HUES48 (cell line): ENCODE measurements around the gene SLC25A15.

ENCODE experiments used
- H3K27ac ChIP-seq: one replicate; pipeline ENCODE4 v1.7.0; 2013; ENCODE audit warnings: low read depth, low read length, inconsistent platforms
- H3K27me3 ChIP-seq: 2 replicates; pipeline ENCODE4 v1.6.1; 2013; ENCODE audit warnings: mild to moderate bottlenecking, low read length; ENCODE audit not compliant: control insufficient read depth, insufficient read depth
- H3K36me3 ChIP-seq: 2 replicates; pipeline ENCODE4 v1.6.1; 2013; ENCODE audit warnings: low read length; ENCODE audit not compliant: control insufficient read depth, insufficient read depth
- H3K4me1 ChIP-seq: 2 replicates; pipeline ENCODE4 v1.6.1; 2013; ENCODE audit warnings: mild to moderate bottlenecking, low read length; ENCODE audit not compliant: control insufficient read depth, insufficient read depth
- H3K4me3 ChIP-seq: 2 replicates; pipeline ENCODE4 v1.5.1; 2013; ENCODE audit warnings: mild to moderate bottlenecking, low read depth, low read length
- H3K9ac ChIP-seq: 2 replicates; pipeline ENCODE4 v1.6.1; 2013; ENCODE audit warnings: mild to moderate bottlenecking, low read depth, low read length, moderate library complexity
- H3K9me3 ChIP-seq: 2 replicates; pipeline ENCODE4 v1.6.1; 2013; ENCODE audit warnings: low read length; ENCODE audit not compliant: control insufficient read depth, insufficient read depth

SLC25A15 gene

DNA sequence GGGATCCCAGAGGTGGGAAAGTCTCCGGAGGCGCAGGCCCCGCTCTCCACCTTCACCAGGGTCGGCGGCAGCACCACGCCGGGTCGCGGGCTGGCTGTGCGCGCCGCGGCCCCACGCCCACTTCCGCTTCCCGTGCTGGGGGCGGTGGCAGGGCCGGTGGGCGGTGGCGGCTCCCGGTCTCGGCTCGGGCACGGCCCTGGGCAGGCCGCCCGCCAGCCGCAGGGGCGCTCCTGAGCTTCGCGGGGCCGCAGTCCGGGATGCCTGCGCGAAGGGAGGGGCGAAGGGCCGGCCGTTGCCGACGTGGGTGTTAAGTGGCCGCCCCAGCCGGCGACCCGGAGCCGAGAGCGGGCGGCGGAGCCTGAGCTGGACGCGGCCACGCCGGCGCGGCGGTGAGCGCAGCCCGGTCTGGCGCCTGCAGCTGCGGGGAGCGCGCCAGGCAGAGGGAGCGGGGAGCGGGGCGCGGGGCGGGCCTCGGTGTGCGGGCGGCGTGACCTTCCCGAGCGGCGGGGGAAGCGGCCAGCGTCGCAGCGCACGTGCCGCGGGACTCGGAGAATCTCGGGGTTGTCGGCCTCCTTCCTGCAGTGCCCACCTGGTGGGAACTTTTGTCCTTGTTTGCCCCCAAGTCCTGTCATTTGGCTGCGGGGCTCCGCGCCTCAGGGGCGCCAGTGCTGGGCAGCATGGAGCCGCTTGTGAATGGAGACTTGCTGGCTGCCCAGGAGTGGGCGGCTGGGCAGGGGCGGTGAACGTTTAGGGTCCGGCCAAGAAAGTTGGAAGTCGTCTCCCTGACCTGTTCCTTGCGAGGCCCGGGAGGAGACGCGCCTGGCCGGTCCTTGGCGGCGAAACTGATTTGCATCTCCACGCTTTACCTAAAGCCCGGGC lies at the start of gene SLC25A15:
Gene SLC25A15 (plus strand): TSS at position 337 of the 879 bp plus-strand sequence. CDS start 3,616 bp downstream, outside the sequence.
- H3K4me3 ChIP-seq = peak within 1 kb of the TSS; percentile 77
- H3K27ac ChIP-seq = peak within 1 kb of the TSS; percentile 87
- peaks cover 5% of the 10 kb centered on the region for H3K4me1 ChIP-seq
- no peaks in the 10 kb centered on the region for H3K27me3 ChIP-seq
- H3K9me3 ChIP-seq = no peaks in the 10 kb centered on the region
- H3K9ac ChIP-seq = peak within 1 kb of the TSS; percentile 90
- peaks cover 9% of the 10 kb centered on the region; the same call in 1 of the 2 replicates for H3K36me3 ChIP-seq

- Histone ChIP-seq H3K9ac (no peak overlapping the region), H3K4me1 (peaks cover 7% of the 10 kb centered on the region; the same call in 1 of the 2 replicates), H3K9me3 (no peaks in the 10 kb centered on the region), H3K27ac (no peak overlapping the region), H3K4me3 (no peak overlapping the region), H3K27me3 (no peaks in the 10 kb centered on the region), H3K36me3 (peaks cover 53% of the 10 kb centered on the region)
These were observed 40.1 kb upstream of the SLC25A15 start for GRCh38 chr13:40749327-40749726.

GRCh38 chr13:40755082-40755700 lies 34.2 kb upstream of the SLC25A15 start:
- Histone ChIP-seq H3K9ac (no peak overlapping the region), H3K9me3 (no peaks in the 10 kb centered on the region)

DNA sequence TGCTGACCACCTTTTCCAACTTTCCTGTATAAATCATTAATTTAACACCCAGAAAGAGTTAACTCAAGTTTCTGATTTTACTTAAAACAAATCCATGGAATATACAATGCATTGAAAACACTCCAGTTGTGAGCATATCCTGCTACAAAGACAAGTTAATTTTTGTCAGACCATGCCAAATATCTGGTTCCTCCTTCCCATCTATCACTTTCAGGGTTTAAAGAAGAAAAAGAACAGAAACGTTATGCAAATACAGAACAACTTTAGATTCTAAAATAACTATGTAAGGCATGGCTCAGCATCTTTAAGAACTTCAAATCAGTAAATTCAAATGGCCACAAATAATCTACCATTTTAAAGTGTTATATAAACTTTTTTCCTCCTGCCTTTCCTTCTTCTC lies 33.4 kb upstream of the SLC25A15 start:
- Histone ChIP-seq H3K36me3 (peaks cover 70% of the 10 kb centered on the region), H3K4me3 (no peak overlapping the region), H3K27me3 (no peaks in the 10 kb centered on the region)

More at GRCh38 chr13:40755082-40755700, 34.2 kb upstream of the SLC25A15 start:
- Histone ChIP-seq H3K27me3 (no peaks in the 10 kb centered on the region), H3K4me3 (no peak overlapping the region), H3K27ac (no peak overlapping the region), H3K36me3 (peaks cover 72% of the 10 kb centered on the region), H3K4me1 (no peaks in the 10 kb centered on the region)

GRCh38 chr13:40758811-40759210 lies 30.6 kb upstream of the SLC25A15 start:
- H3K9ac ChIP-seq = no peak overlapping the region
- no peaks in the 10 kb centered on the region for H3K27me3 ChIP-seq
- no peaks in the 10 kb centered on the region for H3K4me1 ChIP-seq
- no peaks in the 10 kb centered on the region for H3K9me3 ChIP-seq
- no peak overlapping the region for H3K27ac ChIP-seq
- H3K36me3 ChIP-seq = peaks cover 46% of the 10 kb centered on the region
- no peak overlapping the region for H3K4me3 ChIP-seq

More for the DNA sequence above, 33.4 kb upstream of the SLC25A15 start:
- Histone ChIP-seq H3K4me1 (no peaks in the 10 kb centered on the region), H3K27ac (no peak overlapping the region), H3K9ac (no peak overlapping the region), H3K9me3 (no peaks in the 10 kb centered on the region)

- H3K4me3 ChIP-seq = no peak overlapping the region
- H3K27ac ChIP-seq = no peak overlapping the region
- peaks cover 44% of the 10 kb centered on the region for H3K36me3 ChIP-seq
These were observed 26.6 kb upstream of the SLC25A15 start for GRCh38 chr13:40762849-40763248.

GRCh38 chr13:40764587-40765403 lies 24.6 kb upstream of the SLC25A15 start:
- no peak overlapping the region for H3K27ac ChIP-seq
- H3K4me3 ChIP-seq = no peak overlapping the region
- H3K9ac ChIP-seq = no peak overlapping the region
- no peaks in the 10 kb centered on the region for H3K9me3 ChIP-seq
- H3K4me1 ChIP-seq = no peaks in the 10 kb centered on the region
- peaks cover 29% of the 10 kb centered on the region for H3K36me3 ChIP-seq
- no peaks in the 10 kb centered on the region for H3K27me3 ChIP-seq

More at GRCh38 chr13:40762849-40763248, 26.6 kb upstream of the SLC25A15 start:
- no peaks in the 10 kb centered on the region for H3K4me1 ChIP-seq
- H3K9me3 ChIP-seq = no peaks in the 10 kb centered on the region
- H3K27me3 ChIP-seq = no peaks in the 10 kb centered on the region
- no peak overlapping the region for H3K9ac ChIP-seq

GRCh38 chr13:40765602-40766001 lies 23.8 kb upstream of the SLC25A15 start:
- H3K9me3 ChIP-seq = no peaks in the 10 kb centered on the region
- H3K36me3 ChIP-seq = peaks cover 25% of the 10 kb centered on the region
- H3K27ac ChIP-seq = no peak overlapping the region
- H3K4me1 ChIP-seq = no peaks in the 10 kb centered on the region
- H3K4me3 ChIP-seq = no peak overlapping the region
- no peak overlapping the region for H3K9ac ChIP-seq
- no peaks in the 10 kb centered on the region for H3K27me3 ChIP-seq

- Histone ChIP-seq H3K4me3 (peak overlapping the region; percentile 89), H3K9ac (no peak overlapping the region), H3K36me3 (peaks cover 20% of the 10 kb centered on the region), H3K27ac (no peak overlapping the region), H3K27me3 (no peaks in the 10 kb centered on the region), H3K4me1 (no peaks in the 10 kb centered on the region), H3K9me3 (no peaks in the 10 kb centered on the region)
These were observed 19.4 kb upstream of the SLC25A15 start for GRCh38 chr13:40769970-40770369.

- Histone ChIP-seq H3K9me3 (no peaks in the 10 kb centered on the region), H3K27ac (peak overlapping the region; percentile 92), H3K4me1 (no peaks in the 10 kb centered on the region), H3K9ac (peak overlapping the region; percentile 88), H3K36me3 (peaks cover 14% of the 10 kb centered on the region), H3K4me3 (peak overlapping the region; percentile 89), H3K27me3 (no peaks in the 10 kb centered on the region)
These were observed 18.8 kb upstream of the SLC25A15 start for GRCh38 chr13:40770609-40770933.
